NCI-H187 (cell line): ENCODE results near the gene SHISA7.
"Not testable (repeated sequence)": the region's sequence is repeated elsewhere in the genome, so short reads cannot be mapped to it uniquely, and the experiment has no call there.

Source experiments
- DNase-seq, 2 experiments: peaks; one replicate each; lab custom pipeline; 2025; lab: John Stamatoyannopoulos, UW

Gene SHISA7

DNA sequence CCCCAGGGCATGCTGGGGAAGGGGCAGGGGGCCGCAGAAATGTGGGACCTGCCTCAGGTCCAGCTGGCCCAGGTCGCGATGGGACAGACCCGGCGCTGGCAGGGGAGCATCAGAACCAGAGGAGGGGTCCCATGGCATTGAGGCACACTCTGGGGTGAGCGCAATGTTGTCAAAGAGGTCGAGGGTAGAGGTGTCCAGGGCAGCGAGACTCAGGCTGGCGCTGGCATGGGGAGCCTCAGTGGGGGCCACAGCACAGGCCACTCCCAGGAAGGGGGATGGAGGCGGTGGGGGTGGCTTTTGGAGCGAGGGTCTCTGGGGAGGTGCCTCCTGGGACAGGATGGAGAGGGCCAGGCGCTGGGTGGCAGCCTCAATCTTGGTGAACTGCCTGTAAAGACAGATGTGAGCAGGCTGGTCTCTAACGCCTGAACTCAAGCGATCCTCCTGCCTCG, 20.5 kb upstream of the SHISA7 start:
- no peak for DNase-seq

DNA sequence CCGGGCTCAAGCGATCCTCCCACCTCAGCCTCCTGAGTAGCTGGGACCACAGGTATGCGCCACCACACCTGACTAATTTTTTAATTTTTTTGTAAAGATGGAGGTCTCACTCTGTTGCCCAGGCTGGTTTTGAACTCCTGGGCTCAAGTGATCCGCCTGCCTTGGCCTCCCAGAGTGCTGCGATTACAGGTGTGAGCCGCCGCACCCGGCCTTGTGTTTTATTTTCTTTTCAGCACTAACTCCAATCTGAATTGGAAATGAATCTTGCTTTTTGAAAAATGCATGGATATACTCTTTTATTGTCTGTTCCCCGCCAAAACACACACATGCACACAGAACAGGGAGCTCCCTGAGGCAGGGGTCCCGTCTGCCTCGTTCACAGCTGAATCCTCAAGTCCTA, 19.6 kb upstream of the SHISA7 start:
- no peak for DNase-seq

DNA sequence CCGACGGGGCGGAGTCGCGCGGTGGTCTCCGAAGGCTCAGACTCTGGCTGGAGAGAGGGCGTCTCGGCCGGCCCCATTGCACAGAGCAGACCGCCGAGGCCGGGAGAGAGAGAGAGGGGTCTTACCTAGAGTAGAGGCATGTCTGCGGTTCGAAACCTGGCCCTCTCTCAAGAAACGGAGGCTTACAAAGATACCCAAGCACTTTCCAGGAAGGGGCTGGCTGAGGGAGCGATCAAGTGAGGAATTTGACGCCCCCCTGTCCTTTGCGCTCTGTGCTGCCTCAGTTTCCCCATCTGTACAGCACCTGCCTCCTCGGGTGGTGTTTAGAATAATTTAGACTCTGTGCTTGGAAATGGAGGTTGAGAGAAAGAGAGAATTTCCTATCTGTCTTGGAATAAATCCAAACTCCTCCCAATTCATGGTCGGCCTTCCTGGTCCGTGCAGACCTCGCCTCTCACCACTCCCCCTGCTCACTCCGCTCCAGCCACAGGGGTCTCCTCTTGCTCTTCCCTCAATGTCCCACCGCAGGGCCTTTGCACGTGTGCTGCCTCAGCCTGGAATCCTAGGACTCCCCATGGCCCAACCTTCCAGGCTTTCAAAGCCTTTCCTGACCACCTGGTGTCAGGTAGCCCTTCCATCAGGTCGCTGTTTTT, 19.0 kb upstream of the SHISA7 start:
- no peak for DNase-seq

DNA sequence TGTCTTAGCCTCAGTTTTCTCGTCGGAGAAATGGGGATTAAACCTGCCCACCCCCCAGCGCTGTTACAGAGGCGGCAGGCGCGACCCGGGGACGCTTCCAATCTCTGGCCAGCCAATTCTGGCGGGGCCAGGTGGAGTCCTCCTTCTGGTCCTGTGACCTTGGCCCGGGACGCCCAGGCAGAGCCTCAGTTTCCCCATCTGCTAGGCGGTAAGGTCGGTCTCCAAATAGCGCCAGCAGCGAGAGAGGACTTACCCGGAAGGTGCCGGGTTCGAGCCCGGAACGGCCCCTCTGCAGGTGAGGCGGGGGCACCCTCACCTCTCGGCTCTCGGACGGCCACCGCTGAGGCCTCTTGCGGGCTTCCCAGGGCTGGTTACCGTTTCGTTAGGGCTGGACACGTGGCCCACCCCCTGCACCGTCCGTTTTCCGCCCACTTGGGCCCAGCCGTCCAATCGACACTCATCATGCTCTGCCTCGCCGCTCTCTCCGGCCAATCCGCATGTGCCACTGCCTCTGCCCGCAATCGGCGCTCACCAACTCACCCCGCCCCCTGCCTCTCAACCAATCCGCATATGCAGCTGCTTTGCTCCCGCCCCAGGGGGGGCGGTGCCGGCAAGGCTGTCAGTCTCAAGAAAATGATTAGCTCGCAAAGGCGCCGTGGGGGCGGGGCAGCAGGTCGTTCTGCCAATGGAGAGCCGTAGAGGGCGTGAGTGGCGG, 18.3 kb upstream of the SHISA7 start, which contains the start of gene ISOC2:
Gene ISOC2 (minus strand): TSS at position 384 of the 715 bp plus-strand sequence. CDS start 5,156 bp downstream, outside the sequence.
- DNase-seq = peak; percentile 98 to 100

DNA sequence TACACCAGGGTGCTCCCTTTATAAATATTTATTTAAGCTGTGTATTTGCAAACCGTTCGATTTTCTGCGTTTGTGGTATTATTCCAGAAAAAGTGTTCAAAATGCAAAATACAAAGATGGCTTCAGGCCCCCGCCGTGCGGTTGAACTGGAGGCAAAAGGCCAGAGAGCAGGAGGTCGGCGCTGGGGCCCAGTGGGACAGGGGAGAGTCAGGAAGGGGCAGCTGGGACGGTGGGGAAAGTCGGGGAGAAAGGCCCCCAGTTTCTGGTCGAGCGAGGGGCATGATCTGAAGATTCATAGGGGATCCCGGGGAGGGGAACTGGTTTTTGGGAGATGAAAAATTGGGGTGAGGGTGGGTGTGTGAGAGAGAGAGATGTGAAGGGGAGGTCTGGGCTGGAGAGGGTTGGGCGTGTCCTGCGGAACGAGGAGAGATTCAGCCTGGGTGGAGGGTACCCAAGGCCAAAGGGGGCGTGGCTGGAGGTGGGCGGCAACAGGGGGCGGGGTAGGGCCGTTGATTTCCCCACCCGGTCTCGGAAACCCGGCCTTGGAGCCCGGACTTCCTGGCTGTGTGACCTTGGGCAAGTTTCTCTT, 17.7 kb upstream of the SHISA7 start:
- peak; percentile 21 to 87 for DNase-seq

DNA sequence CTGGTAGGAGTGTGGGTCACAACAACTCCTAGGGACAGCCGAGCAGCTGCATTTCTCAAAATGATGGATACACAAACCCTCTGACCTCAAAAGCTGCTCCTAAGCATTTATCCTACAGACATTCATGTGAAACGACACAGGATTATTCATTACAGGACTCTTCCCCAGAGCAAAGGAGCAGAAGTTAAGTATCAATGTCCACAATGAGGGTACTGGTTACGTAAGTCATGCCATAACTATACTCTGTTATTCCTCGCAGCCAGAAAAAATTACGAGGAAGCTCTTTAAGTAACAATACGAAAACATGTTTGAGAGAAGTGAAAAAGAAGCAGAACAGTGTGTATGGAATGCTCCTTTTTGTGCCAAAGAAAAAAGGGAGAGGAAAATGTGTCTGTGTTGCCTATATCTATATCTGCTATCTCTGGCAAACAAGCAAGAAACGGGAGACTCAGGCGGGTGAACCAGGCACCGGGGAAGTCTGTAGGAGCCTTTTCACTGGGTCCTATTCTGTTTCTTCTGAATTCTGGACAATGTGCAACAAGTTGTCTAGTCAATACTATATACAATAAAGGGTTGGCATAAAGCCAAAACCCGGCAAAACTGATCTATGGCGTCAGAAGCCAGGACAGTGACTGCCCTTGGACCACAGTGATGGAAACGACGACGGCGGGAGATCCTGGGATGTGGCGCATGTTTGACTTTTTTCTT, 17.0 kb upstream of the SHISA7 start:
- no peak for DNase-seq

DNA sequence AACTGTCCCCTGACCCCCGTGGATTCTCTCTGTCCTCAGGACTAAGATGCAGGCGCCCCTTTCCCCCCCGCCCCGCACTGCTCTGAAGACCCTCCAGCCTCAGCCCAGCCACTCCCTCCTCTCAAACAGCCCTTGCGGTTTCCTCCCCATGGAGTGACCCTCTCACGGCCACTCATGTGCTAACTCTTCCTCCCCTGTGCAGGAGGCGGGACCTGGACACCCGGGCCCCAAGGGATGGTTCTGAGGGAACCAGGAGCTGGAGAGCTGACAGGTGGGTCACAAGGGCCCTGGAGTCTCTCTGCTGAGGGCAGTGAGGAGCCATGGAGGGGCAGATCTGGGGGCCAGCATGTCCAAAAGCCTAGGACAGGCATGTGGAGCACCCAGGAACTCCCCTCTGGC, 16.4 kb upstream of the SHISA7 start:
- peak; percentile 51 to 74 for DNase-seq

DNA sequence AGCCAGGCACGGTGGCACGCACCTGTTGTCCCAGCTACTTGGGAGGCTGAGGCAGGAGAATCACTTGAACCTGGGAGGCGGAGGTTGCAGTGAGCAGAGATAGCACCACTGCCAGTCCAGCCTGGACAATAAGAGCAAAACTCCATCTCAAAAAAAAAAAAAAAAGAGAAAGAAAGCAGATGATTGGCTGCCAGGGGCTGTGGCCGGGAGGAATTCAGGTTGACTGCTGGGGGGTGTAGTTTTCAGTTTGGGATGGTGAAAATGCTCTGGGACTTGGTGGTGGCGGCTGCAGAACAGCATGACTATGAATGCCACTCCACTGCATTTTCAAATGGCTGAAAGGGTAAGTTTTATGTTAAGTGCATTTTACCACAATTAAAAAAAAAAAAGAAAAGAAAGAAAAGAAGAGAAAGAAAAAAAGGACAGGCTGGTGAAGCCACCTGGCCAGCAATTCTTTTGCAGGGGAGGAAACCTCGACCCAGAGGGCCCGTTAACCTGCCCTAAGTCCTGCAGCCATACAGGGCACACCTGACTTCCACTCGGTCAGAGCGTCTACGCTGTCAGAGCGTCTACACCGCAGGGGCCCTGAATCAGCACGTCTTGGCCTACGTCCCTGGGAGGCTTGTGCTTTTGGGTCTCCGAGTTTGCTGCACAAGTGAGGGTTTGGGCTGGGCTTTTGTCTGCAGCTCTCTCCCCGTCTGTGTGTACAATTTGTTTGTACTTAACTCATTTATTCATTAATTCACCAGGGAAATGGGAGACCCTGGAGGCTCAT, 14.8 kb upstream of the SHISA7 start:
- no peak for DNase-seq

DNA sequence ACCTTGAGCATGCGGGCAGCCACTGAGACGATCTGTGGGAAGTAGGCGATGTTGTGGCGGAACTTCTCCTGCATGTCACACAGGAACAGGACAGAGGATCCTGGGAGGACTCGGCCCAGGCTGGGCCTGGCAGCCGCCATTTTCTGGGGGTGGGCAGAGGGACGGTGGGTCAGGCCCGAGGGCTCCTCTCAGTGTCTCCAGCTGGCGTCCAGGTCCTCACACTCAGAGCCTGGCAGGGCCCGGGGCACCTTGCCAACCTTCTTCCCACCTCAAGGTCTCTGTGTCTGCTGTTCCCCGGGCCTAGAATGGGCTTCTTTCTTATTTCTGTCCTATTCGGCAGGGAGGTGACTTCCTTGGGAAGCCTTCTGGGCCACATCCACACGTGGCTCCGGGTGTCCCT, 13.2 kb upstream of the SHISA7 start:
- DNase-seq = no peak

DNA sequence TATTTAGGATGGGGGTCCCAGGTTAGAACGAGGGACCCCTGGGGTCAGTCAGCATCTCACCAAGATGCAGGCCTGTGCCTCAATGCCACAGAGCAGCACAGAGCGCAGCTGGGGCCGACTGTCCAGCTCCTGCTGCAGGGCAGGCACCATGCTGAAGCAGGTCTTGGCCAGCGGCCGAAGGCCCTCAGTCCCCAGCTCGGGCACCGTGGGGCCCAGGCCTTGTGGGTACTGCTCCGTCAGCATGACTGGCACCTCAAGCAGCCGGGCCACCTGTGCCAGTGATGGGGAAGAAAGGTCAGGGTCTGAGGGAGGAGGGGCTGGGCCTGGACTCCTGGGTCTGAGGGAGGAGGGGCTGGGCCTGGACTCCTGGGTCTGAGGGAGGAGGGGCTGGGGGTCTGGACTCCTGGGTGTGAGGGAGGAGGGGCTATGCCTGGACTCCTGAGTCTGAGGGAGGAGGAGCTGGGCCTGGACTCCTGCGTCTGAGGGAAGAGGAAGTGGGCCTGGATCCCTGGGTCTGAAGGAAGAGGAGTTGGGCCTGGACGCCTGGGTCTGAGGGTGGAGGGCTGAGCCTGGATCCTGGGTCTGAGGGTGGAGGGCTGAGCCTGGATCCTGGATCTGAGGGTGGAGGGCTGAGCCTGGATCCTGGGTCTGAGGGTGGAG, 12.6 kb upstream of the SHISA7 start:
- no peak for DNase-seq

DNA sequence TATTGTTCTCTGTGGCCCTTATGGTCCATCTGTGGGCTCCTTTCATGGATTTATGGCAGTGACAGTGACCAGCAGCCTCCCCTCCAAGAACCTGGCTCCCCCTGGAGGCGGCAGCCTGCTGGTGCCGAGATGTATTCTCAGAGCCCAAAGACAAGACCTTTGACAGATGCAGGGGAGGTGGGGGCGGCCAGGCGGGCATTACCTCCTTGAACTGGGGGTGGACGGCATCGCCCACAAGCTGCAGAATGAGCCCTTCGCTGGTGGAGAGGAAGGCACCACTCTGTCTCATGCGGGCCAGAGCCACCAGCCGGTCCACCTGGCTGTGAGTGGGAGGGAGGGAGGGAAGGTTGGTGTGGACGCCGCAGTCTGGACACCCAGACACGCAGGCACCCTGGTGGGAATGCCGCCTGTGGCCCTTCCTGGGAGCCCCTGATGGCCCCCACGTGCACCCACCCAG, 11.7 kb upstream of the SHISA7 start:
- no peak for DNase-seq

DNA sequence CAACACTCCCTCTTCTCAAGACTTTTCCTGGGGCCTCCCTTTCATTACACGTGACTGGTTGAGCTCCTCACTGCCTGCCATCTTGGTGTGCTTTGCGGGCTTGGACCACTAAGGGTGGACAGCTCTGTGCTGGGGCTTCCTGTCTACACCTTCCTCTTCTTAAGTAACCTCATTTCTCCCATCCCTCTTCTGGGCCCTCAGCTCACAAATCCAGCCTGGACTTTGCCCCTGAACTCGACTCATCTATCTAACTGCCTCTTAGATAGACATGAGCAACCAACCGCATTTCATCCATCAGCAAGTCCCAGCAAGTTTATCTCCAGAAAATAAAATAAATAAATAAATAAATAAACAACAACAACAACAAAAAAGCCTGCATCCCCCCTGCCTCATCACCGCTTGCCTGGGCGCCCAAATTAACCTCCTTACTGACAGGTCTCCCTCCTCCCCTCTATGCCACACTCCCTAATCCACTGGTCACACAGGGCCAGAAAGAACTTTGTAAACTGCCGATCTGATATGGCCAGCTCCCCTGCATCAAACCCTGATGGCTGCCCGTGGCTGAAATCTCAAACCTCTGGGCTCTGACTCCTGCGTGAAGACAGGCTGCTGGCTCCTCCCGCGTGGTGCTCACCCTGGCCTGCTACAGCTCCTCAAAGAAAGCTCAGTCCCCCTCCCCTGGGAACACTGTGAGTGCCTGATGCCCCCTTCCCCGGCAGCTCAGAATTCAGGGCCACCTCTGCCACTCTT, 10.6 kb upstream of the SHISA7 start:
- DNase-seq = no peak

DNA sequence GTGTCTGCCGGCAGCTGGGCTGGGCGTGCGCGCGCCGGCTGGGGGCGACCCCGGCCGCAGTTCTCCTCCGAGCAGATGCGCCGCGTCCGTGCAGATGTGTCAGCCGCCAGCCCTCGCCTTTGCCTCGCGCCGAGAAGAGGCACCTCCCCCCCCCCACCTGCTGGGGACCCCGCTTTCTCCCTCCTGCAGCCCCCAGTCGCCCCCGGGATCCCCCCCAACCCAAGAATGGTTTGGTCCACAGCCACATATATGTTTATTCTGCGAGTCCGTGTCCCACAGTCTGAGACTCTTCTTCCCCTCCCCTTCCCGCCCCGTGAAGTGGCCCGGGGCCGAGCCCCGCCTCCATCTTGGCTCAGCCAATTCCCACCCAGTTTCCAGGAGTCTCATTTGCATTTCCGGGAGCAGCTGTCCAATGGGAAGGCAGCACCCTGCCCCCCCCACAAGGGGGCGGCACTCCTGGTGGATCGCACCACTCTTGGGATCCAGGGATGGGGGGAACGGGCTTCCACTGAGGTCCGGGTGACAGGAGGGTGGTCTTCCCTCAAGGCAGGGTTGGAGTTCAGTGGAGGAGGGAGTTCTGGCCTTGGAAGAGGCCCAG, 9.7 kb upstream of the SHISA7 start:
- DNase-seq = peak; percentile 86 to 96

DNA sequence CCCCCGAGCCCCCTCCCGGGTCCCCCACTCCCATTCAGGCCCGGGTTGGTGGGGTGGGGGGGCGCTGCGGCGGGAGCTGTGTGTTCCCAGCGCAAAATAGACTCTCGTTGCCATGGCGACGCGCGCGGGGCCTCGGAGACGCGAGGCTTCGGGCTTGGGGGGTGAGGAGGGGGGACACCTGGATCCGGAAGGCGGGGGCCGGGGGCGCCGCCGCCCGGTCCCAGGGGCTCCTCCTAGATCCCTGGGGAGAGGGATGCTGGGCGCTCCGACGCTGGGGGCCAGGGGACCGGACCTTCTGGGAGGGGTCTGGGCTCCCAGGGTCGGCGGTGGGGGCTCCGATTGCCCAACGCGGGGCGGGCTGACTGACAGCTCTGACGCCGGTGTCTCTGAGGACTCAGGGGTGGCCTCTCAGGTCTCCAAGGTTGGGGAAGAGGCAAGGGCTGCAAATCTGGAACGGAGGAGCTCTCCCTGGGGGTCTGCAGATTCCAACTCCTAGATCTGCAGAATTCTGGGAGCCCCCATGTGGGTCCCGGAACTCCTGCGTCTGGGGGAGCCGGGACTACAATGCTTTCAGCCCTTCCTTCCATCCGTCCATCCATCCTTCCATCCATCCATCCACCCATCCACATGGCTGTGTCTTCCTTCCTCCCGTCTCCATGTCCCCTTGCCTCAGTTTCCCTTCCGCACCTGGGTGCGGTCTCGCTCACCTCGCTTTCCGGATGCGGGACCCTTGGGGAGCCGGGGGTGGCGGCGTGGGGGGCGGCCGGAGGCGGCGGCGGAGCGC, 9.1 kb upstream of the SHISA7 start:
- no peak for DNase-seq

DNA sequence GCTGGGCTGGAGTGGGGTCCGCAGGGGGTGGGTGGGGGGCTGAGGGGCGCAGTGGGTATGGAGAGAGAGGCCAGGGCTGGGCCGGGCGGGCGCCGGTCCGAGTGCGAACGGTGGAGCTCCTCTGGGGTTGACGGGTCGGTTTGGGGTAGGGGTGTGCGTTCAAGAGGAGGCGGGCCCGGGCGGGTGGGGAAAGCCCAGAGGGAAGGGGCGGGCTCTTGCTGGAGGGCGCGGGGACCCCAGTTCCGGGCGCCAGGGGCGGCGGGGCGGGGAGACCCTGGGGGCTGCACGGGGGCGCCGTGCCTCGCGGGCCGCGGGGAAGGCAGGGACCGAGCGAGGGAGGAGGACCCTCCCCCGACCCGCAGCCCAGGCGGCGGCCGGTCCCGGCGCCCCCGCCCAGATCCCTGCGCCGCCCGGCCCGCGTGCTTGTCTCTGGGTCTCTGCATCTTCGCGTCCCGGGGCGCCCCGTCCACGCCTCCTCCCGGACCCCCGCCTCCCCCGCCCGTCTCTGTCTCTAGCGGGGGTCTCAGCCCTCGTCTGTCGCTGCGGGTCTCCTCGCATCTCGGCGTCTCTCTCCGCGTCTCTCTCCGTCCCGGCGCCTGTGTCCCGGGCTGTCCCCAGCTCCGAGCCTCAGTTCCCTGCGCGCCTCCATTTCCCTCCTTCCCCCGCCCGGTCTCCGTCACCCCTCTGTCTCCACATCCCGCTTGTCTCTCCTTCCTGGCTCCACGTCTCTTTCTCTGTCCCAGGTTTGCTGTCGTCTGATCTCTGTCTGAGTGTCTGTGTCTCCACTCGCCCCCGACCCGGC, 8.3 kb upstream of the SHISA7 start:
- no peak for DNase-seq

DNA sequence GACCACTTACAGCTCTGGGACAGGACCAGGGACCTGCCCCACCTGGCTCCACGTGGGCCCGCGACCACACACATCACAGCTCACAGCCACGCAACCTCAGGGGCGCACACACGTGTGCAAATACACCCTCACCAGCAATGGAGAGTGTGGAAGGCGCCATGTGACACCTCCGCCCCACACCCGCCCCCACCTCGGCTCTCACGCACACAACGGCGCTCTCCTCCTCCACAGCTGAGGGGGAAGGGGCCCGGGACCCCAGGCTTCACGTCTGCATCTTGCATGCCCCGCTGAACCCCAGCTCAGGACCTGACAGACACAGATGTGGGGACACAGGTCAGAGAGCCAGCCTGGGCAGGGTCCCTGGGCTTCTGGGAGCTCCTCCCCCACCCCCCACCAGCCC, 6.4 kb upstream of the SHISA7 start:
- no peak for DNase-seq

DNA sequence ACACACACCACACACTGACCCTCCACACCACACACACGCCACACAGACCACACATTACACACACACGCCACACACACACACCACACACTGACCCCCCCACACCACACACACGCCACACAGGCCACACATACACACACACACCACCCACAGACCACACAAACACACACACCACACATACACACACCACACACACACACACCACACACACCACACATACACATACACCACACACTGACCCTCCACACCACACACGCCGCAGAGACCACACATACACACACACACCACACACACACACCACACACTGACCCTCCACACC, 5.0 kb upstream of the SHISA7 start:
- DNase-seq = not testable (repeated sequence)

DNA sequence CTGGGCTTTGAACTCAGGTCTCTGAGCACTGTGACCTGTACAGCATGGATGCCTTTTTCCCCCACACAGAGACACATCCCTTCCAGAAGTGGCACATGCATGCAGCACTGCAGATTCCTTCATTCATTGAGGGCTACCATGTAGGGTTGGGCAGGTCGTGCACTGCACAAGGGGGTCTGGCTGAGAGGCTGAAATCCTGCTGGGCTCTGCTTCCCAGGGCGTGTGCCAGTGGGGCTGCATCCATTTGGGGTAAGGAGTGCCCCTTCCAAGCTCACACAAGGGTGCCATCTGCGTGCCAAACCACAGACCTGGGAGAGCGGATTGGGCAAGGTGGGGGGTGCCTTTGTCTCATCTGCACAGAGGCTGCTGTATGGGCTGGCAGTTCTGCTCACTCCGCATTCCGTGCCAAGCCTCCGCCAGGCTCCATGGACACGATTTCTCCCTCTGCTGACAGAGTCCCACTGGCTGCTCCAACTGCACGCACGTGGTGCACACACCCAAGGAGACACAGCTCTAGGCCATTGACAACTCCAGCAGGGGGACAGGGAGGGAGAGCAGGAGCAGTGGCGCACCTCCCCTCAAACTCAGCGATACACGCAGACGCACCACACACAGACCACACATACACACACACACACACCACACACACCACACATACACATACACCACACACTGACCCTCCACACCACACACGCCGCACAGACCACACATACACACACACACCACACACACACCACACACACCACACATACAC, 4.5 kb upstream of the SHISA7 start:
- DNase-seq = no peak
